Ishikawa (cell line): ENCODE data around the gene TMEM198.

Source experiments
- CREB1 ChIP-seq: IDR thresholded peaks from 2 replicates; pipeline ENCODE4 v1.6.1; 2012; ENCODE audit warnings: low read depth
- EP300 ChIP-seq: IDR thresholded peaks from 2 replicates; pipeline ENCODE4 v1.6.1; 2012; ENCODE audit warnings: borderline replicate concordance
- FOXM1 ChIP-seq: IDR thresholded peaks from 2 replicates; pipeline ENCODE4 v1.6.1; 2012; ENCODE audit warnings: low read depth, borderline replicate concordance
- RAD21 ChIP-seq: IDR thresholded peaks from 2 replicates; pipeline ENCODE4 v1.6.1; 2012; ENCODE audit warnings: low read depth
- REST ChIP-seq: IDR thresholded peaks from 2 replicates; pipeline ENCODE4 v1.6.1; 2012; ENCODE audit warnings: low read depth, mild to moderate bottlenecking
- TEAD4 ChIP-seq: IDR thresholded peaks from 2 replicates; pipeline ENCODE4 v1.6.1; 2012
- YY1 ChIP-seq: IDR thresholded peaks from 2 replicates; pipeline ENCODE4 v1.6.1; 2012; ENCODE audit warnings: low read depth

GRCh38 chr2:219576505-219577388 lies 32.9 kb downstream of the TMEM198 start:
- TF ChIP-seq REST (no peak), FOXM1 (no peak), RAD21 (no peak), TEAD4 (no peak), YY1 (no peak), EP300 (no peak), CREB1 (no peak)
